SW480 (cell line): Measurements from ENCODE around the gene ABHD17B.
"Not testable (repeated sequence)": the region's sequence is repeated elsewhere in the genome, so short reads cannot be mapped to it uniquely, and the experiment has no call there.

Source experiments
- DNase-seq: peaks from one replicate; pipeline ENCODE4 v3.0.0-alpha.2; 2016; ENCODE audit warnings: low spot score

Gene ABHD17B

DNA sequence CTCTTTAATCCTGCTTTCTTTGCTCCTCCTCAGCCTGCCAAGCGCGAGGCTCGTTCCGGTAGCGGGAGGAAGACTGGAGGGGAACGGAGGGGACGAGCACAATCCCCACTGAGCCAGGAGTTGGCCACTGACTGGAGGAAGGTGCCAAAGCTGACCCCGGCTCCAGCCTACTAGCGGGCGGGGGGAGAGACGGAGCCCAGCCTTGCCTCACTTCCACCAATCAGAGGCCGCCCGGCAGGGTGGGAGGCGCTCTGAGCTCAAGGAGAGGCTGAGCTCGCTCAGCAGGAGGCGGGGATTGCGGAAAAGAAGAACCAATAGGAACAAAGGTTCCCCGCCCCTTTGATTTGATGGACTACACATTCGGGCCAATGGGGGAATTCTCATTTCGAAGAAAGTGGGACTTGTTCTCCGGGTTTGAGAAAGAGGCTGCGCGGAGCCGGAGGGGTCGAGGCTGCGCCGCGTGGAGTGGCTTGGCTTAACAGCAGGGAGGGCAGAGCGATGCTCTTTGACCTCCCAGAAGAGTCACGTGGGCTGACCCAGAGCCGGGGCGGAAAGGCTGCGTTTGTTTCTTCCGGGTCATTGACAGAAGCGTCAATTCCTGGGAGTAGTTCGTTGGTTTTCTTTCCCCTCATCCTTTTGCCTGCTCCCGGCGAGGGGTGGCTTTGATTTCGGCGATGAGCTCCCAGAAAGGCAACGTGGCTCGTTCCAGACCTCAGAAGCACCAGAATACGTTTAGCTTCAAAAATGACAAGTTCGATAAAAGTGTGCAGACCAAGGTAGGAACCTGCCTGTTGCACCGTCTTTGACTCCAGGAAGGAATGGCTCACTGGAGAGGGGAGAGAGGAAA lies at the start of gene ABHD17B, which contains the start of gene C9orf85:
TSS of gene ABHD17B (minus strand) at position 133 of the 847 bp plus-strand sequence. CDS start 36,113 bp downstream, outside the sequence.
TSS of gene C9orf85 (plus strand) at position 579 of the 847 bp plus-strand sequence. CDS start at position 675, 96 bp downstream.
- peak; percentile 99 for DNase-seq

DNA sequence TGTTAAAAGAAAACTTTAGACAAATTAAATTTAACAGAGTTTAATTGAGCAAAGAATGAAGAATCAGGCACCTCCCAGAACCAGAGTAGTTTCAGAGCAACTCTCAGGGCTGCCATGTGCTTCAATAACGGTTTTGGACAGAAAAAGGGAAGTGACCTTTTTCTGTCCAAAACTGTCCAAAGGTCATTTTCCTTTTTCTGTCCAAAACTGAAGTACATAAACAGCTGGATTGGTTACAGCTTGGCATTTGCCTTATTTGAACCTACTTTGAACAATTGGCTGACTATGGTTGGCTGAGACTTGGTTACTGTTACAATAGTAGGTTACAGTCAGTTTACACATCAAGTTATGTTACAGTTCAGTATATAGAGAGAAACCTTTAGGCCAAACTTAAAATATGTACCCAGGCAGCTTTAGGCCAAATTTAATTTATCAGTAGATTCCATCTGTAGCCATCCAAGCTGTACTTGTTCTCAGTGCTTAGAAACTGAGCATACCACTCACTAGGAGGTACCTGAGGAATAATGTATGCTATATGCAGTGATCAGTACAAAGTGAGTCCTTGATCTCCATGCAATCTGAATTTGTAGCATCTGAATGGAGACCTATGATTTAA lies 44.4 kb upstream of the ABHD17B start:
- no peak for DNase-seq

DNA sequence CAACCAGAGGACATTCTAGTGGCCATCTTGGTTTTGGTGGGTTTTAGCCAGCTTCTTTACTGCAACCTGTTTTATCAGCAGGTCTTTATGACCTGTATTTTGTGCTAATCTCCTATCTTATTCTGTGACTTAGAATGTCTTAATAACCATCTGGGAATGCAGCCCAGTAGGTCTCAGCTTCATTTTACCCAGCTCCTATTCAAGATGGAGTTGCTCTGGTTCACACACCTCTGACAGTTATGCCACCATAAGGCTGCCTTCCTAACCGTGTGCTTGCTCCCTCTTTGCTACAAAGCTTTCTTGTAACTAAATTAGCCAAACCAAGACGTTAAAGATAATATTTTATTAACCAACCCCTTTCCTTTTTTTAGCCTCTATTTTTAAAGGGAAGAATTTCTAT lies 43.7 kb upstream of the ABHD17B start:
- DNase-seq, result not testable (repeated sequence)

DNA sequence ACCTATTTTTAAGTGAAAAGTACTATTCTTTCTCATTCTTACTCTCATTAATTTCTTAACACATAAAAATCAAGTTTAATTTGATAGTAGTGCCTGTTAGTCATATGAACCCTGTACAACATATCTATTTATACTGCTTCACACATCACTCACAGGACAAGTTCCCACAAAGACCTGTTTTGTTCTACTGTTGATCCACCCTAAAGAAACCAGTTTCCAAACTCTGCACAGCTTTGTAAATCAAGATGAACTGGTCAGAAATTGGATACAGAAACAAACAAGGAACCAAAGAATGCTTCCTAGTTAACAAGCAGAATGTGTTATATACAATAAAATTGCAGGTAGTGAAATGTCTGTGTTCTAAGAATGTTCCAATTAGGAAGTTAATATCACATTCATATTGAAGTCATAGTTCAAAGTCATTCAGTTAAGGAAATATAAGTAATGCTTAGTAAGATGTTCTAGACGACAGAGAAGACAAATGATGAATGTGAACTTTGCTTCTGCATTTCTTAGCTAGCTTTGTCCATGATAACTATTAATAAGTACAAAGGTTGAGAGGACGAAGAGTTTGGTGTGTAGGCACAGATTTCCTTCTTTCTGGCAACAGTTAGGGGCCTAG lies 33.9 kb upstream of the ABHD17B start:
- no peak for DNase-seq

DNA sequence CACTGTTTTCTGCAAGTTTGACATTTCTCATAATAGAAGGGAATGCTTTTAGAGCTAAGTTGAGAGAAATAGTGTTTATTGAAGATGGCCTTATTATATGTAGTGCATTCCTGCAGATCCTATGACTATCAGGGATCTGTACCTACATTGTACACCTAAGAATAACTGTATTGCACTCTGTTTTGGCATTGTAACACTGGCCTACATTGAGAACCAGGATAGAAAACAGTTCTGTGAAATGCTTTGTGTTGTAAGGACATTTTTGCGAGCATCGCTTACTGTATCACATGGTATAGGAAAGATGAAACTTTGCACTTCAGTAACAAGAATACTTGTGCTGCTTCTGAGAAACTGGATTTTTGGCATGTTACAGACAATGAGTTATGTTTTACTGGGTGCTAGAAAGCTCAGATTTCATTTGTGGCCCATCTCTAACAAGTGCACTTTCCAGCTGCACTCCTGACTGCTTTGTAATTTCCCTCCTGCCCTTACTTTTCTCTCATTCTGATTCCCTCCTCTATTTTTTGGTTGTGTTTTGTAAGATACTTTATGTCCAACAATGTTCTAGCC lies 31.1 kb upstream of the ABHD17B start:
- DNase-seq, result no peak

DNA sequence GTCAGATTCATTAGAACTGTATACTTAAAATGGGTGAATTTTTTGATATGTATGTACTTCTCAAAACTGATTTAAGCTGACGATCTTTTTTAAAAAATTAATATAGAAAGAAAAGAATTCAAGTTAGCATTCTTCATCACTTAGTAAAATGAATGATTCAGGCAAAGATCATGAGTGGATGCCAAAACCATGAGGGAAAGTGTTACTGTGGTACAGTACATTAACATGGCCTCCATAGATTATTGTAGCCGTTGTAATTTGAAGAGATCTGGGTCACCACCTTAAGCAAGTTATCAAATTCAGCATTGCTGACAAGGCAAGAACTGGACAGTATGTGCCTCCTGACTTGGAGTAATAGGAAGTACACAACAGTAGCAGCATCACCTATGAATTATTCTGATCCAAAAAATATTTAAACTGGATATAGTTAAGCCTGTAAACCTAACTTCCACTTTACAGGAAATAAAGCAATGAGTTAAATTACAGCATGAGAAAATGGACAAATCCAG lies 30.1 kb upstream of the ABHD17B start:
- DNase-seq, result no peak

DNA sequence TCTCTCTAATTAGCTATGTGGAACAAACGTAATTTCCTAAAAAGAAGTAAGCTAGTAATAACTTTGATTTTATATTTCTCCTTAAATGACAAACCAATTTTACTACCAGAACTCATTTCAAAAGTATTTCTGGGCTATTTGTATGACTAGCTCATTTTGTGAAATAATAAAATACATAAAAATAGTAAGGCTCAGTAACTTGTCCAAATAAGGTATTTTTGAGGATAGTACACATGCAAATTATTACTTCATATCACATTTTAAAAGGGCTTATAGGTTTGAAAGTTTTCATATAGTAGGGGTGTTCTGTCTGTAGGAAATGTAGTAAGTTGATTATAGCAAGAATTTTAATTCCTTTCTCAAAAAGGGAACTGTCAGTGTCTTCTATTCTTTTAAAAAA lies 26.9 kb upstream of the ABHD17B start:
- no peak for DNase-seq

DNA sequence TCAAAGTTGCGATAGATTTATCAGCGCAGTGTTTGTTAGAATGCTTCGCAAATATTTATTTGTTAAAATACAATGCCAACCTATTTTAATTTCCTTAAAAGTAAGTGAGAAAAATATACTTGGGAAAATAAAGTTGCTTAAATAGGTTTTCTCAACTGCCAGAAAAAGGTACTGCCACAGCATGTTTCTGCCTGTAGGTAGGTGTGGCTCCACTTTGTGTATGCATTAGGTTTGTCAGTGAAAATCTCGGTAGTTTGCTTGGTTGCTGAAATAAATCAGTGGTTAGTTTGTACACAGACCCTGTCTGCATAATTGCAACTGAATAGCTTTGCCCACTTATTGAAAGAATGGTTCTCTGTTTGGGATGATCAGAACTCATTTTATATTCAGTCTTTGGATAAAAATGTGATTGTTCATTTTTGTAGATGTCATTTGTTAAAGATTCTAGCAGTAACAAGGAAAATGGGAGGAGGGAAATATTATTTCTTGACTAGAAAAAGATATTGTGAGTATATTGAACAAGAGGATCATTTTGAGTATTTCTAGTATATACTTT lies 26.2 kb upstream of the ABHD17B start:
- DNase-seq, result no peak

DNA sequence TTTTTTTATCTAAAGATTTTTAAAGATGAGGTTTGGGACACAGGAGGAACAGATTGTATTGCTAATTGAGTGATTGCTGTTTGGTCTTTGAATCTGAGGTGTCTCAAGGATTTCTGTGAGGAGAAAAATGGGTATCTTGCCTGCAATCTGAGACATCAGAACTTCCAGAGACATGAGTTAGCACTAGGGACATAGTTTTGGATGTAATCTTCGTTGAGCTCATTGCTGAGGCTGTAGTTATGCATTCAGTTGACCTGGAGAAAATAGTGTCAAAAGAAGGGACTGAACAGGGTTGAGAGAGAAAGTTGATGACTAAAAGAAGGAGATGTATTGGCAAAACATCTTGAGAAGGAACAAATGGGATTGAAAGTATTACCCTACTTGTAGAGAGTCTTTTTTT lies 25.1 kb upstream of the ABHD17B start:
- DNase-seq, result no peak

DNA sequence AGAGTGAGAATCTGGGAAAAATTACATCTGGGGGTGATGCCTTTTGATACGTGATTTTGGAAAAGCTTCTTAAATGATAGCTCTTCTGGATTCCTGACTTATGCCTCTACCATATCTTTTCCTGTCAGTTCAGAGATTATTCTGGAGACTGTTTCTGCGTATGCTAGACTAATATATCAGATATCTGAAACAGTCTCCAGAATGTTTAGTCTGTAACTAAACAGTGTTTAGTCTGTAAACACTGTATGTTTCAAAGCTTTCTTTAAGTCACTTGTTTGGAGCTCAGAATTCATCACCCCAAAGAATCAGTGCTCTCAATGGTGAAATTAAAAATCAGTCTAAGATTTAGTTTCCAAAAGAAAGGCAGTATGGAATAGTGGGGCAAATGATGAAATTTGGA lies 20.2 kb upstream of the ABHD17B start:
- no peak for DNase-seq

DNA sequence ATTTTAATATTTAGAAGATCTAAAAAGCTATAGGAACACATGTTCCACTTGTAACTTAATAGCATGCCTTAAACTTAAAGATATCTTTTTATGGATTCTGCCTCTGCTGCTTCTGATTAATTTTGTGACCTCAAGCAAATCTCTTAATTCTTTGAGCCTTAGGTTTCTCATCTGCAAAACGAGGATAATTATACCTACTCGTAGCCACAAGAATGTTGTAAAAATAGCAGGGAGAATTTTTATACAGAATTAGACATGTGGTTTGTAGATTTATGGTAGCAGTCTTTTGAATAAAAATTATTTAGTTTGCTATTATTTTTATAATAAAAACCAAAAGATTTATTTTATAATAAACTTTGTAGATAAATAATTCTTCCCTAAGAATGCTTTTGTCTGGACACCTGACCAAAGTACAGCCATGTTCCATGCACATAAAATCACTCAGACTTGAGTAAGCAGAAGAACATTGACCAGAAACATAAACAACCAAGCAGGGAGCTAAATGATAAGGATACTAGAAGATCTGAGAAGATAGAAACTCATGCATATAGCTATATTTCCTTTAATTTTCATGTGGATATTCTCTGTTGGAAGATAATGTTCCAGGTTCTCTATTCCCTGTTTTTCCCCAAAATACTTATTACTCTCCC lies 18.9 kb upstream of the ABHD17B start:
- no peak for DNase-seq

DNA sequence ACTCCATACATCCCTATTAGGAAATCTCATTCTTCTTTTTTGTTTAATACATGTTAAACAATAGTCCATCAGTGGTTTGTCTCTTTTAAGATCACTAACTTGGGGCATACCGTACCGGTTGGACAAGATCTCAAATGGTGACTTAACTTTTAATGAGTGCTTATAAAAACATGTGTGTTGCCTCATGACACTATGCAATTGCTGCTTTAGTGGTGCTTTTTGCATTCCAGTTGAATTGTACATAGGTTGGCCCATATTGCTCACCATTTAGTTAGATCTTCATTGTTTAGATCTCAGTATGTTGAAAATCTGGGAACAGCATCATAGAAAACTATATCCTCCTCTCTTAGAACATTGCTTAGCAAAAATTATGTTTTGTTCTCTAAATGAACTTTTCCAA lies 18.2 kb upstream of the ABHD17B start:
- no peak for DNase-seq

DNA sequence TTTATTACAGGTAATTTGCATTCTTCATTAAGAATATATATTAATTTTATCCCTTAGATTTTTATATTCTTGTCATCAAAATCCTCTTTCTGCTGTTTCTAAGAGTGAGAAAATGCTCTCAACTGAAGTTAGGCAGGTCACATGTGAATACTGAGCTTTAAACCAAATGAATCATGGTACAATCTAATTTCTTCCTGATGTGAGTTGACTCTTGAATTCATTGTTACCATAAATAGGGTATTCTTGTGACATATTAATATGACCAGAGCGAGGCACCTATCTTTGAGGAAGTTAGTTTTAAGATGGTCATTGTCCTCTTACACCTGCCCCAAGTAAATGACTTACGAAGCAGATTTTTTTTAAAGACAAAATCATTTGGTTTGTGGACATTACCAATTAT lies 17.8 kb upstream of the ABHD17B start:
- DNase-seq, result no peak

DNA sequence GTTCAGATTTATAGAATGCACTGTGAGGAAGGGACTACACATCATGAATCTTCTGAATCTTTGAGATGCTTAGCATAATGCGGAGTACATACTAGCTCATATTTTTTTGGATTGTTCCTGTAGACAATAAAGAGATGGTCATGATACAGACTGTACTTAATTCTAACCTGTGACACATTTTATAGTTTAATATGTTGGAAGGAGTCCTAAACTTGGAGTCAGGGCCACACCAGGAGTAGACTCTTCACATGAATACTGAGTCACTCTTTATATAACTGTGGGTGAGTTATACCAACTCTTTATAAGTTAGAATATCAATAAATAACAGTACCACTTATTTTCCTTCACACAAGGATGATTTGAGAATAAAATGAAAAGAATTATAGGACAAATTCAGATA lies 17.4 kb upstream of the ABHD17B start:
- no peak for DNase-seq

DNA sequence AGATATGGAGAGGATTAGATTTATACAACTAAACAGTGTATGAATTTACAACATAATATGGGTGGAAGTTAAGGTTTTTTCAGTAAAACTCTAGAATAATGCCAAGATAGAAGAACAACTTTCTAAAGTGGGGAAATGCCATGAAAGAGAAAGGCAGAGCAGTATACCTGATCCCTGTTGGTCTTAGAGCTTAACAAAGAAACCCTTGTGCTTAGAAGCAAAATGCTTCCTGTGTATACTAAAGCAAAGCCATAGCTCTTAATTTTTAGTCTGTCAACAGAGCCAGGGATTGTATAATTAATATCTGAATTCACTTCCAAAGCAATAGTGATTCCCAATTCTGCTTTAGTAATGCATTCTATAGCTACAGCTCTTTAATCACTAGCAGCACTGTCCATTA lies 14.8 kb upstream of the ABHD17B start:
- DNase-seq, result no peak

DNA sequence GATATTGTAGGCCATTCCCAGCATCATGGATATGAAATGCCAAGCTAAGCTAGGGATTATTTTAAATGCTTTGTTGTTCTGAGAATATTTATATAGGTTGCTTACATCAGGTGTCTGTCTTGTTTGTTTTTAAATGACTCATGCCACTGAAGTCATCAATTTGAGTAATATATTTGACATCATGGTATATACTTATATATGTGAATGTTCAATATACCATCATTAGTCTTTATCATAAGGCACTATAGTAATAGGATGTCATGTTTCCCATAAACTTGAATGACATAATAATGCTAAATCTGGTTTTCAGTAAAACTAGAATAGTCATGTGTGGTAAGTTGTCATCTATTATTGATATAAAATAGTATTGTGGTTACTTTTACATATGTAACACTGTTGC lies 13.6 kb upstream of the ABHD17B start:
- no peak for DNase-seq

DNA sequence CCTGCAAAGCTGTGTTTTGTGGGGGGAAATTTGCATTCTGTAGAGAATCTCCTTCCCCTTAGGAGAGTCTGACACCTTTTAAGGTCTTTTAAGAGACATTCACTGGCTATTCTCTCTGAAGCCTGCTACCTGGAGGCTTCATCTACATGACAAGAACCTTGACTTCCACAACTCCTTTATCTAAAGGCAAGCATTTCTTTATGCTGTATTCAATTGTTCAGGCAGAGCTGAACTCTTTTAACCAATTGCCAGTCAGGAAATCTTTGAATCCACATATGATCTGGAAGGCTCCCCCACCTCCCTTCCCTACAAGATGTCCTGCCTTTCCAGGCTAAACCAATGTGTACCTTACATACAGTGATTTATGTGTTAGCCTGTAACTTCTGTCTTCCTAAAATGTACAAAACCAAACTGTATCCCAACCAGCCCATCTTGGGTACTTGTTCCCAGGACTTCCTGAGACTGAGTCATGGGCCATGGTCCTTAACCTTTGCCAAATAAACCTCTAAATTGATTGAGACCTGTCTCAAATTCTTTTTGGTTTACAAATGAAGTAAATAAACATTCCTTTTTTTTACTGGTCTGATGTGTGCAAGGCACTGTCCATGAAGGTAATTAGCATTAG lies 10.3 kb upstream of the ABHD17B start:
- no peak for DNase-seq

DNA sequence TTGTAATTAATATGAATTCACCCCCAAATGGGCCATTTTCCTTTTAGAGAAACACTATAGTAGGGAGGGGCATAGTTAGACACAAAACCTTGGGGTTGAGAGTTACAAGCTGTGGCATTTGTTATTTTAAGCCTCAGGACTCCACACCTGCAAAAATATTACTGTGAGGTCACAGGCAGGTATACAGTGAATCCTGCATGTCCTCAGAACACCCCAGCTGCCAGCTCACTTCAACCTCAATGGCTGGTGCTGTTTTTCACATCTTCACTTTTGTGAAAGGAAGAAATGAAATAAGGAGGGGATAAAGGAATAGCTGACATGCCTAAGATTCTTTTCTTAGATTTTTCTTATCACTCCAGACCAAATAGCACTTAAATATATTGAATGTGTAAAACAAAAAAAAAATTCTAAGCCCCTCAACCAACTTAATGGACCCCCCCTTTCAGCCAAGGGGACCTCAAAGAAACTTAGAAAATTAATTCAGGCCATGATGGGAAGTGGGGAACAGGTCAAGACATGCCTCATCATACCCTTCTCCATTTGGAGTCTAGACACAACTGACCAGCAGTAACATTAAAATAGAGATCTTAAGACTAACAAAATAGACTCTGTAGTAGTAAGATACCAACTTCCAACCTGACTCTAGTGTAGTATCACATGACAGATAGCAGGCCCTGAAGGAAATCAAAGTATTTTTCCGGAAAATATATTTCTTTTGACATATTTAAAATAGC lies 9.6 kb upstream of the ABHD17B start:
- DNase-seq, result no peak

DNA sequence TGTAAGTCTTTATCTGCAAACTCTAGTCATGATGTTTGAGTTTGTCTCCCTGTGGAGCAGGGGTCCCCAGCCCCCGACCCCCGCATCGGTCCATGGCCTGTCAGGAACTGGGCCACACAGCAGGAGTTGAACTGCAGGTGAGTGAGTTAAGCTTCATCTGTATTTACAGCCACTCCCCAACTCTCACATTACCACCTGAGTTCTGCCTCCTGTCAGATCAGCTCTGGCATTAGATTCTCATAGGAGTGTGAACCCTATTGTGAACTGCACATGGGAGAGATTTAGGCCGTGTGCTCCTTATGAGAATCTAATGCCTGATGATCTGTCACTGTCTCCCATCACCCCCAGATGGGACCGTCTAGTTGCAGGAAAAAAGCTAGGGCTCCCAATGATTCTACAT lies 7.4 kb upstream of the ABHD17B start:
- no peak for DNase-seq

DNA sequence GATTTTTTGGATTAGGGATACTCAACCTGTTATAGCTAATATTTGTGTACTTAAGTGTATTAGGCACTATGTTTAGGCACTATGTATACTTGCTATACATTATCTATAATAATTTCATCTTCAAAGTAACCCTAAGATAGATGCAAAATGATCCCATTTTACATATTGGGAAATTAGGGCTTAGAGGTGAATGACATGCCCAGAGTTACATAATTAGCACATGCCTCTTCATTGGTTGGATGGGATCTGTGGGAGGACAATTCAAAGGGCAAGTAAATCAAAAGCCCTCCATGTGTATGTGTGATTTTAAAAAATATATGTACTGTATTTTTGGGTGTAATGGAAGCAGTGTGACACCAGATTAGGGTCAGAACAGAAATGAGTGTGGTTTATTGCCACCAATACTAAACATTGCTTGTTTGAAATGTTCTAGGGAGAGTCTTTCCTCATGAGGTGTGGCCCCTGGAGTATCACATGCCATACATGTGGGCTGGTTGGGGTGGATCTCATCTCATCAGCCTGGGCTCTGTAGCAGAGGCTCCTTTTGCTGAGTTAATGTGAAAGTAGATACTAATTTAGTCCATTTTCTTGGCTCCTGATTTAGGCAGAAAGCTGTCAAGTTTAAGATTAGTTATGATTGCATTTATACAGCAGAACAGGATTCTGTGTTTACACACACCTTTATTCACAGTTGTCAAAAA lies 6.0 kb upstream of the ABHD17B start:
- no peak for DNase-seq
